Astrocyte of the hippocampus (primary cell): ENCODE measurements around the gene PLEKHM3.
A peak's percentile ranks its signal among the peaks of the same experiment; 100 is the strongest.

Experiments used
- DNase-seq: peaks from one replicate; pipeline ENCODE4 v3.0.0; 2011; ENCODE audit warnings: low read depth, low spot score

Gene PLEKHM3

DNA sequence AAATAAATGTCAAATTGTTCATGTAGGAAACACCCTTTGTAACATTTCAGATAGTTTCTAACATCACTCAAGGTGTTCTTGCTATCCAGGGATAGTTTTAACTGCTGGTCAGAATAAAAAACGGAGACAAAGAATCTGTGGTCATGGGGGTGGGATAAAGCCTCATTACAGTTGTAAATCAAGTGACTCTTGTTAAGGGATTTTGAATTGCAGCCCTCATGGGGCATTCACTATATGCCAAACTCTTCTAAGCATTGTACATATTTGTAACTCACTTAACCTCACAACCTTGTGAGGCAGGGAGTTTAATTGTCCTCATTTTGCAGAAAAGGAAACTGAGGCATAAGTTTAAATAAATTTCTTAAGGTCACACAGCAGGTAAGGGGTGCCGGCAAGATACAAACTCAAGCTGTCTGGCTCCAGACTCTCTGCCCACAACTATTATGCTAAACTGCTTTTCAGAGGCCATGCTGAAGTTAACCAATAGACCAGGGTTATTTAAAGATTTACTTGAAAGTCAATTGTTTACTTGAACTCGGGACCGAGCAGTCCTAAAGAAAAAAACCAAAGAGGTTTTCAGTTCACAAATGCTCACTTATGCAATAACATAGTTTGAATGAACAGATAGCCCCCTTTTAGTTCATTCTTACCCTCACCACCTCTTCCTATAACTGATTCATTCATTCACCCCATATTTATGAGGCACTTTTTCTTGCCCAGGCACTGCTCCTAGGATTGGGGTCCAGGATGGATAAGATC lies 134.1 kb downstream of the PLEKHM3 start:
- DNase-seq = no peak

DNA sequence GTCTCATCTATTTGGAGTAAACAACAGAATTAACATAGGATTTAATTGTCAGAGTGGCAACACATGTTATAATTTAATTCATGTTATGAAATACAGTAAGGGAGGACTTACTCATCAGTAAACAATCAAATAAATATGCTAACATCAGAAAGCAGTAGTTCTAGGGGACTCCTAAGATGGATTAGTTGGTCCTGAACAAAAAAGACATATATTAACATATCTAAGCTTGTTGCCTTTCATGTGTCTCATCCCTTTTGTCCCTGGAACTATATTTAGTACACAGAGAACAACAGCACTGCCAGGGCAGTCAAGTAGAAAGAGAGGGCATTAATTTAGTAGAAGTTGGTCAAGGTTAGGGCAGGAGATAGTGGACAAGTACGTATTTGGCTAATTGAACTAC lies 137.8 kb downstream of the PLEKHM3 start:
- no peak for DNase-seq

DNA sequence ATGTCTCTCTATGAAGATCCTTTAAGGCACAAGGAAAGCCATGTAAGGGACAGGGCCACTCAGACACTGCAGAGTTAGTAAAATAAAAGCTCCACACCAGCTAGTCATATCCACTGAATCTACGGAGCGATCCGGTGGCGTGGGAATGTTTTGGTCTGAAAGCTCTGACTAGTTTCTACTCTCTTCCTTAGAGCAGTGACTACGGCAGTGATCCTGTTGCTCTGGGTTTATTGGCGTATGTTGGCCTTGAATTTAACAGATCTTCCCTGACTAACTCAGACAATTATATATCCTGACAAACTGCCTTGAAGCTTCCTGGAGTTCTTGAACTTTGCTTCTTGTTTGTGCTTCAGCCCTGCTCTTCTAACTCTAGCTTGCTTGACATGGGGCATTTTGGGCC lies 140.3 kb downstream of the PLEKHM3 start:
- no peak for DNase-seq

DNA sequence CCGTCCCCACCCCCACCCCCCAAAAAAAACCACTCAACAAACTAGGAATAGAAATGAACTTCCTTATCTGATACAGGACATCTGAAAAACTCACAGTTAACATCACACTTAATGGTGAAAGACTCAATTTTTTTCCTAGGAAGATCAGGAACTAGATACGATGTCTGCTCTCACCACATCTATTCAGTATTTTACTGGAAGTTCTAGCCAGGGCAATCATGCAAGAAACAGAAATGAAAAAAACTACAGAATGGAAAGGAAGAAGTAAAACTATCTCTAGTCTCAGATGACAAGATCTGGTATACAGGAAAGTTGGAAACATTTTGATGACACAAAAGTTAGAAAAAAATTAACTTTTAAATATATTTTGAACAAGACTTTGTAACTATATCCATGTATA lies 141.2 kb downstream of the PLEKHM3 start:
- DNase-seq = no peak

DNA sequence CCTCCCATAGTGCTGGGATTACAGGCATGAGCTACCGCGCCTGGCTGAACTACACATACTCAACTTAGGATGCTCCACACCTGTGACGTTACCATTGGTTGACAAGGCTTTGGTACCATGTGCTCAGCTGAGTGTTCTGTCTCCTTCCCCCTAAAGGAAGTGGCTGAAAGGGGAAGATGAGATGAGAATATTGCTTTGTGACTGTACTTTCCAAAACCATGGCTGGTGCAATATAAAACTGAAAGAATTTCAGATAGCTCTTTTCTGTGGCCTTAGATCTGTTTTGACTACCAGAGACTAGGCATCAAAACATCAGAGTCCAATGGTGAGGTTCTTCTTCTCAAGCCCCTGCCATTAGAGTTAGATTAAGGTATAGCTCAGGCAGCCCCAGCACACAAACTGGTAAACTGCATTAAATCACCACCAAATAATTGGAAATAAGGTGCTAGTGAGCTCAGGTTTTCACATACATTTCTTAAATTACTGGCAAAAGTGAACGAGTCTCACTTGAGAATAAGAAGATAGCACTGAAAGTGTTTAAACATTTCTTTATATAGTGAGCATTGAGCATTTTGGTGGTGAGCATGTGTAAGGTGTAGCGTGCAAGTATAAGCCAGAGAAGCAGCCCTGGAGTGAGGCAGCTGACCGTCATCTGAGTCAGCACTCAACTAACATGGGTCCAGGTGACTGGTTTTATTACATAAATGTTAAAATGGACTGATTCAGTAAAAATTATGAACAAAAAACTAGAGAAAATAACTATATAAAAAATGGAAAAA lies 142.1 kb downstream of the PLEKHM3 start:
- DNase-seq = no peak

DNA sequence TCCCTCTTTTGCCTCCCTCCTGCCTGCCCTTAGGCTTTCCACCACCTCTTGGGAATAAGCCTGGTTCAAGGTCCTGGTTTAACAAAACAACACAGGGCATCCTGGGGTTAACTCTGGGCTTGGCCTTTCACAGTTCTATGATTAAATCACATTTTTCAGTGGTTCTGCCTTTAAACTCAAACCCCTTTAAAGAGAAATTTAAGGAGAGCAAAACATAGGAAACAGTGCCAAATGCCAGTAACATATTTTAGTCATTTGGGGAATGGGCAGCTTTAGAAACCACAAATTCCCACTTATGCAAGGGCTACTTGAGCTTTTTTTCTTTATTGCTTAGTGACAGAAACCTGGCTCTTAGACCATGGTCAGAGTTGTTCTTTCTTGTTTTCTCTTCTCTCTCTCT lies 143.4 kb downstream of the PLEKHM3 start:
- DNase-seq = peak; percentile 90

DNA sequence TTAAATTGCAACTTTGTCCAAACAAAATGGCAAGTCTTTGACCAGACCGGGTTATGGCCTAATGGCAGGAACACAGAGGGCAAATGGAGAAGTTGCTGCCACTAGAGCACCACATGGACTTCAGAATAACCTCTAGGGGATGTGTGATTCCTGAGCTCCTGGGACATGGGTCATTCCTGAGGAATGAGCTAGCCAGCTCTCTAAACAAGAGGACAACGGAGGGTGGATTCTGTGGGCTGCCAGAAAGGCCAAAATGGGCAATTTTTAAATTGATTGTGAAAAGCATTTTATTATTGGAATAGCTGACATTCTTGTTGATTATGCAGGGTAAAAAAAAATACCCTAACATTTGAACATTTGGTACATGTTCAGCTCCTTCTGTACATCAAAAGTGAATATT lies 145.8 kb downstream of the PLEKHM3 start:
- DNase-seq = peak; percentile 77

DNA sequence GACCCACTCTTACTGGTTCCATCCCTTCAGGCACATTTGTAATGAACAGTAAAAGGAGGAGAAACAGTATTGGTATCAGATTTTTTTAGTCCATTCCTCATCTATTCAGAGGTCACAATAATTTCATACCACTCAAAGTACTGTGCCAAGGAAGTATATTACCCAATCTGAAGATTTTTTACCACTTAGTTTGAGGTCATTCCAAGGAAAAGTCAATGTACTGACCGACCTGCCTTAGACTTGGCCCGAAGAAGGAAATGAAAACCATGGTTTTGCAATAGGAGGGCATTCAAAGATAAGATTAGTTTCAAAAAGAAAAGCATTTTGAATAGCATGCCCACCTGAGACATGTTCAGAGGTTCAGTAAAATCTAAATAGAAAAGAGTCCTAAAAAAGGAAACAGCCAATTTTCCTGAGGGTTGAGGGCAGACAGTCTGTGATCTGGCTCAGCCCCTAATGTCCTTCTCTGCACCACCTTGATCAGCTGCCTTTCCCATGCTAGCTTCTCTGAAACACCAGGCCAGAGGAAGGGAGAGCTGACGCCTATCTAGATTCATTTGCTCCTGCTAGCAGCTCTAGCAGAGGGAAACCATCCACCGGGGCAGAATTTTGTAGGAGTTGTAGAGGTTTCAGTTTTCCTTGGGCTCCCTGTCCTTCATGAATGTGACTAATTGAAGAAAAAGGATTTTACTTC lies 148.3 kb downstream of the PLEKHM3 start:
- DNase-seq = no peak

DNA sequence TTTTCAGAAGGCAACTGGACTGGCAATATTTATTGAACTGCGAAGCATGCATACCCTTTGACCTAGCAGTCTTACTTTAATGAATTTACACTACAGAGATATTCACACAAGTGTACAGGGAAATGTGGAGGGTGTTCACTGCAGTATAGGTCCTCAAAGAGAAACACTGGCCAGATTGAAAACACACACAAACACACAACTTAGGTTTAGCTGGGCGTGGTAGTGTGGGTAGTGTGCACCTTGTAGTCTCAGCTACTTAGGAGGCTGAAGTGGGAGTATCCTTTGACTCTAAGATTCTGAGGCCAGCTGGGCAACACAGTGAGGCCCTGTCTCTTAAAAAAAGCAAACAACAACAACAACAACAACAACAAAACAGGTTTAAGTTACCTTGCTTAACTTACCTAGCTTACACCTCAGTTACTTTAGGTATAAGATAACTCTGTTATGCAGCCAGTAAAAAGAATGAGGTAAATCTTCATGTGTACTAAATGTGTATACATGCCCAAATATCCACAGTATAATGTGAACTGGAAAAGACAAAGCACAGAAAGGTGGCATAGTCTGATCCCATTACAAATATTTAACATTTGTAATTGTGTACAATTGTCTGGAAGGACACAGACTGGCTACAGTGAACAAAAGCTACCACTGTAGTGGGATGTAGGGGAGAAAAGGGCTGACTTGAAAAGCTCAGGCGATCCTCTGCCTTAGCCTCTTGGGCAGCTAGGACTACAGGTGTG lies 149.7 kb downstream of the PLEKHM3 start:
- DNase-seq = no peak

DNA sequence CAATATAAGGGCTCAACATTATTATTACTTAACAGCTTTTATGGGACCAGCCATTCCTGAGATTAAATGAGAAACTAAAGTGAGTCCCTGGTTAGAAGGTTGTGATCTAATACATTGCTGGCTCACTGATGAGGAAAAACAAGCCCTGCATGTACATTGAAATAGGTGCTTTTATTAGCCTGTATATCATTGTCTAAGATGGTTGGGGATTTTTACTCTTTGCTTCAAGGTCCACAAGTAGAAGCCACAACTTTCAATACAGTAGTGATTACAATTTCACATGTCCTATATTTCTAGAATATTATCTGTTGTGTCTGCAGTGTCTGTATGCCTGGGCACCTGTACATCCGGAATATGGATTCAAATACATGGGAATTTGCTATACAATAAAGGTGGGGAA lies 151.5 kb downstream of the PLEKHM3 start:
- no peak for DNase-seq

DNA sequence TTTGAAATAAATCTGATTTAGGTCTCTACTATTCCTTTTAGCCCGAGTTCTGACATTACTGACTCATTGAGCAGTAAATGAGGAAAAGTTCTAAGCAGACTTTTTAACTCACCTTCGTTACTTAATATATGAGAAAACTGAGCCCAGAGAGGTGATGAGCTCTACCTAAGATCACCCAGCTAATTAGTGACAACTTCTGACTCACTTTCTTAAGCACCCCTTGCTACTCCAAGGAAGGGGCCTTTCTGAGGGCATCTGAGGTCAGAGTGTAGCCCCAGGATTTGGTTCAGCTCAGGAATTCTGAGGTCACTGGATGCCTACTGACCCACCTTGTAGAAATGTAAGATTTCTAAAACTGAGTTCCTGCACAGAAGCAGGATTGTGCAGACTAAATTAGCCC lies 153.4 kb downstream of the PLEKHM3 start:
- DNase-seq = no peak

DNA sequence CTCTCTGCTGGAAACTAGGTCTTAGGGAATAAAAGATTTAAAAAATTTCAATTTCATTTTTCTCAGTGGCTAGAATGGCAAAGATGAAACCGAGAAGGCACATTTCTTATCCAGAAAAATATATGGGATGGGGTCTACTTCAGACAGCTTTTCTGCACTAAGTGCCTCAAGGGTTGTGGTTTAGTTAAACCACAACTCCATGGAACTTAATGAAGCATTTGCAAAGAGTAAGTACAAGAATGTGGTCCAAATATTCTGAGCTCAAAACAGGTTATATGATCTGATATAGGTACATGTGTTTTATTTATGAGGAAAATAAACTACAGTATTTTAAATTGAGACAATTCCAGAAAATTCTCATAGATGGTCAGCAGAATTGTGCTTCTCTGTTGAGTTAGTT lies 153.8 kb downstream of the PLEKHM3 start:
- peak; percentile 66 for DNase-seq

DNA sequence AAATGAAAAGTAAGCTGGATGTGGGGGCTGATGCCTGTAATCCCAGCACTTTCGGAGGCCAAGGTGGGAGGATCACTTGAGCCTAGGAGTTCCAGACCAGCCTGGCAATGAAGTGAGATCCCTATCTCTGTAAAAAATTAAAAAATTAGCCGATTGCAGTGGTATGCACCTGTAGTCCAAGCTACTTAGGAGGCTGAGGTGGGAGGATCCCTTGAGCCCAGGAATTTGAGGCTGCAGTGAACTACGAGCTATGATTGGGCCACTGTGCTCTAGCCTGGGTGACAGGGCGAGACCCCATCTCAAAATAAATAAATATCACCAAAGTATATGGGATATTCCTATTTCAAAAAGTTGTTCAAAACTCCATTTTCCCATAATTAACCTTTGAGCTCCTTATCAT lies 154.5 kb downstream of the PLEKHM3 start:
- no peak for DNase-seq

DNA sequence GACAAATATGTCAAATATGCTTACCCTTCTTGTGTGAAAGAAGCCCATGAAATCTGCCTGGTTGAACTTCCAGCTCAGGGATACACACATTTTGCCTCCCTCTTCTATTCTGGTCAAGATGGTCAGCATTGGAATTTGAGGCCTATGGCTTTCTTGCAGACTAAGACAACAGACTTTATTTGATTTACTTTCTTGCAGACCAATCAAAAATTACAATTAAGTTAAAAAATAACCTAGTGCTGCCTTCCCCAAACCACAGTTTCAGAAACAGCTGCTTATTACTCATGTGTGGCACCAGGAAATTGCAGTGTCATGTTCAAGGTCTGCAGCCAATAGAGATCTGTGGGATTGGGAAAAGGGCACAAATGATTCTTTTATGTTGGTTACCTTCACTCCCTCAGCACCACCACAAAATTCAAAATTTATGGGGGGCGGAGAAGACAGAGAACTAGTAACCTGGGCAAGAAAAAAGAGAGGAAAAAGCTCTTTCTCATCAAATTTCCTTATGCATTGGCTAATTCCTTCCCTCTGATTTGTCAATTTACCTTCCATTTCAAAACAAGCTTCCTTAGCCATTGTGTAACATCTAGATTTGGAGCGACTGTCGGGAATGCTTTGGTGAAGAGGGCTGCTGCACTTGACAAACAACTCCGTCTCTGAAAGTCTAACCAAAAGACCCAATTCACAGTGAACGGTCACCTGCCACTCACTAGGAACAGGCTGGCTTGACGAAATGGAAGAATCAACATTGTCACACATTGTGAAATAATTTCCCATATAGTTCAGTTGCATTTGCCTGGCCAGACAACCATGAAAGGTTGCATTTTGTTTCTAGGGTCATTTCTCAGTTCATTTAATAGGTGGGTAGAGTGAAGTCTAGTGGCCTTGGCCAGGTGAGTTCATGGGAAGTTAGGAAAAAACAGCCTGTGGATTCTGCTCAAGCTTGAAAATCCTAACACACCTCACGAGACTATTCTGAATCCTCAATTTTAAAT lies 155.2 kb downstream of the PLEKHM3 start:
- DNase-seq = peak; percentile 73

DNA sequence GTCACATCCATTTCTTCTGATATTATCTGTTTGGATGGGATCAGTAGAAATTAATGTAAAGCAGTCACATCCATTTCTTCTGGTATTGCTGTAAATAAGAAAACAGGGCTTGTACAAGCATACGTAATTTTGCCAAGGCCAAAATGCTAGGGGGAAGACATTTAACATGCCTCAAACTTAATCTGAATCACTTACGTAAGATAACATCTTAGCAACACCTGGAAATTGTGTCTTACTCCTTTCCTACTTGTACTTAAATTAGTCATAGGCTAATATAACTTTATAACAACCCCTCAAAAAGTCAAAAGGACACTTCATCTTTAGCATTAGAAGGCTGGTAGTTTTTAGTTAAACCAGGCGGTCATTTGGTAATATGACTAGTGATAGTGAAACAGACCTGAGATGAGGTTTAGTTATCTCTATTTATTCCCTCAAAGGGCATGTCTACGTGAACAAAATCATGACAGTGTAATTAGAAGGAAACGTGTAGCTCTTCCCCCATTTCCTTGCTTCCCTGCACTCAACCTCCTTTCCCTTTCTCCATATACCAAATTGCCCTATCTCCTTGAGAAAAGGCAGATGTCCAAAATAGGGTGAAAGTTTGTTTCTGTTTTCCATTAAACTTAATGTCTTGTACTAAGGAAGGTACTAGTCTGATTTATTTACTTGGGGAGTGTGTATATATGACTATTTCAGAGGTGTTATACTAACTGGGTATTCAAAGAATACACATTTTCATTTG lies 156.3 kb downstream of the PLEKHM3 start:
- DNase-seq = no peak

DNA sequence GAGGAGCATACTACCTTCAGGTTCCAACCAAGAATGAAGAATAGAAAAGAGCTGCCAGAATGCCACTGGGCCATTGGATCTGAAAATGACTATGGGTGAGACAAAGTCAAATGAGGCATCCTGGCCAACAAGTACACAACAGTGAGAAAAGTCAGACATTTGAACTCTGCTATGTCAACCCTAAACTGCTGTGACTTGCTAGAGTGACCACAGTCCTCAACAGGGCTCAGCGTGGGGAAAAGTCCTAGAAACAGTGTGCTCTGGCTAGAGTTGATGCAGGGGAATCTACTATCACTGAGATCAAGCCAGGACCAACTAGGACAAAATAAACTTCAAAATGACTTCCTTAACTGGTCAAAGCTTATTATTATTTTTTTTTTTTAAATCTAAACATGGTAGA lies 157.4 kb downstream of the PLEKHM3 start:
- DNase-seq = no peak

DNA sequence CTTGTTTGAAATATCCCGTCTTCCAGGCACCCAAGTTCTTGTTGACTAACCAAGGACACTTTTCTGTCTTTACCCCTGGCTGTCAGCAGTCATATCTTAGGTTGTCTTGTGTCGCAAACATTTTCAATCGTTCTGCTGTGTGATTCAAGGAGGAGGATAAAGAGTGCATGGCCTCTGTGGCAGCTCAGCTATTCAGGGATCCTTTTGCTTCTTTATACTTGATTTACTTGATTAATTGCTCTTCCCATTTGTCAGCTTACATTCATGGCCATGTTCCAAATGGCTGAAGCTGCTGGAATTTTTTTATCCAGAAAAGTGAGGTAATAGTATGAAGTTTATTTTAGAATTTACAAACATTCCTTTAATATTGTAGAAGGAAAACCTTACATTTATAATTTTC lies 158.3 kb downstream of the PLEKHM3 start:
- peak; percentile 67 for DNase-seq

DNA sequence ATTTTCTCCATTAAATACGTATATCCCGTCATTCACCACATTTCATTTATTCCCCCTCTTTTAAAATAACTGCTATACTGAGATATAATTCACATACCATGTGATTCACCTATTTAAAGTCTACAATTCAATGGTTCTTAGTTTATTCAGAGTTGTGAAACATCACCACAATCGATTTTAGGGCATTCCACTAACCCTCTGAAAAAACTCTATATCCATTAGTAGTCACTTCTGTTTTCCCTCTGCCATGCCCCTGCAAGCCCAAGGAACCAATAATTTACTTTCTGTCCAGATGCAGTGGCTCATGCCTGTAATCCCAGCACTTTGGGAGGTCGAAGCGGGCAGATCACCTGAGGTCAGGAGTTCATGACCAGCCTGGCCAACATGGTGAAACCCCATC lies 160.1 kb downstream of the PLEKHM3 start:
- DNase-seq = no peak

DNA sequence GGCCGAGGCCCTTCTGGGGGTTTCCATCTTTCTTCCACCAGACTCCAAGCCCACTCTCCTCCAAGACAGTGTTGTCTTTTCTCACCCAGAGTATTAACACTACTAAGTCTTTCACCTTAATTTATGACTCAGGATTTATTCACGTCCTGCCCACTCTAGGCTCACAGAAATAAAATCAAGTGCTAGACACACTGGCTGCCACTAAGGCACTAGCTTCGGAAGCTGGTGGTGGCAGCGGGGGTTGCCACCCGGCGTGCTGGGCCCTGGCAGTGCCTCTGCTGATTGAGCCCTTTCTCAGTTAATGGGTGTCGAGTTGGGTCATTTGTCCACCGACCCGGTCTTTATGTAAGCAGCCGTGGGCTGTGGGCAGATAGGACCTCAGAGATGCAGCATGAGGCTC lies 162.0 kb downstream of the PLEKHM3 start:
- DNase-seq = no peak

DNA sequence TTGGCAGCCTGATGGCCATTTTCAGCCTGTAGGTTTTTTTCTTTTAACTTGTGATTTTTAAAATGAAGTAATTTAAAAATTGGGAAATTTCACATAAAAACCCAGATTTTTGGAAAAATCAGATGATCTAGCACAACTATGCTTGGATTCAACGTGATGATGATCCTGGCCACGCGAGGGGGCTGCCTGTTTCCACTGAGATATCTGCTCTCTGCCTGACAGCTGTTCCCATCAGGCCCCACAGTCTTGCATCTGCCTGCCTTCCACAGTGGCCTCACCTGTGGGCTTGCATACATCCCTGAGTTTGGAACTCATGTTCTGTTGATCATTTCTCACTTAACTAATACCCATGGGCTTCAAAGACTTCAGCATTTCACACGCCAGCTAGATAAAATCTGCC lies 163.5 kb downstream of the PLEKHM3 start:
- DNase-seq = no peak
